Right hindlimb (tissue), 1 donor: ENCODE data around the gene KNDC1.
"Not testable (repeated sequence)": the region's sequence is repeated elsewhere in the genome, so short reads cannot be mapped to it uniquely, and the experiment has no call there.

Experiments used
- DNase-seq: peaks from one replicate; pipeline ENCODE4 v3.0.0-alpha.2; 2018

KNDC1 gene

GRCh38 chr10:133207627-133208026 is 47.6 kb downstream of the KNDC1 start:
- DNase-seq = no peak

GRCh38 chr10:133208466-133208865 is 48.4 kb downstream of the KNDC1 start:
- no peak for DNase-seq

GRCh38 chr10:133209117-133209516 is 49.1 kb downstream of the KNDC1 start:
- DNase-seq = no peak

GRCh38 chr10:133209641-133210040 is 49.6 kb downstream of the KNDC1 start:
- no peak for DNase-seq

GRCh38 chr10:133210398-133211140 is 50.5 kb downstream of the KNDC1 start:
- DNase-seq = no peak

- DNase-seq = no peak
These were observed 51.3 kb downstream of the KNDC1 start for GRCh38 chr10:133211141-133211830.

- DNase-seq = no peak
These were observed 52.2 kb downstream of the KNDC1 start for GRCh38 chr10:133211959-133212852.

GRCh38 chr10:133212853-133213494 is 53.0 kb downstream of the KNDC1 start:
- DNase-seq = no peak

- DNase-seq = no peak
These were observed 53.8 kb downstream of the KNDC1 start for GRCh38 chr10:133213641-133214467.

- DNase-seq = no peak
These were observed 54.7 kb downstream of the KNDC1 start for GRCh38 chr10:133214468-133215410.

- DNase-seq = no peak
These were observed 55.6 kb downstream of the KNDC1 start for GRCh38 chr10:133215586-133215985.

GRCh38 chr10:133216776-133217175 is 56.8 kb downstream of the KNDC1 start:
- DNase-seq = no peak

- DNase-seq = no peak
These were observed 58.0 kb downstream of the KNDC1 start for GRCh38 chr10:133217800-133218589.

GRCh38 chr10:133218891-133219290 is 58.9 kb downstream of the KNDC1 start:
- DNase-seq = no peak

GRCh38 chr10:133219782-133220181 is 59.8 kb downstream of the KNDC1 start:
- DNase-seq = no peak

GRCh38 chr10:133221331-133221730 is 61.3 kb downstream of the KNDC1 start:
- DNase-seq = no peak

GRCh38 chr10:133221756-133222155 is 61.7 kb downstream of the KNDC1 start:
- not testable (repeated sequence) for DNase-seq

- no peak for DNase-seq
These were observed 64.1 kb downstream of the KNDC1 start for GRCh38 chr10:133224076-133224475.

- no peak for DNase-seq
These were observed 64.8 kb downstream of the KNDC1 start for GRCh38 chr10:133224756-133225372.
